NCI-H1436 treated with DMSO at 0.1 percent for 48 hours (cell line): ENCODE measurements around the gene PTPRK.

Source experiments
- DNase-seq: peaks from one replicate; lab custom pipeline; 2025; lab: John Stamatoyannopoulos, UW

Gene PTPRK

GRCh38 chr6:128069188-128069587, 451.2 kb downstream of the PTPRK start:
- no peak for DNase-seq

GRCh38 chr6:128068119-128068479, 452.3 kb downstream of the PTPRK start:
- no peak for DNase-seq

- DNase-seq = no peak
Measured at GRCh38 chr6:128067446-128068118, 452.8 kb downstream of the PTPRK start.

- DNase-seq = no peak
Measured at GRCh38 chr6:128065072-128065471, 455.3 kb downstream of the PTPRK start.

- DNase-seq = no peak
Measured at GRCh38 chr6:128064540-128064895, 455.9 kb downstream of the PTPRK start.

GRCh38 chr6:128063850-128064539, 456.4 kb downstream of the PTPRK start:
- no peak for DNase-seq

- DNase-seq = no peak
Measured at GRCh38 chr6:128062882-128063603, 457.4 kb downstream of the PTPRK start.

GRCh38 chr6:128057946-128058345, 462.5 kb downstream of the PTPRK start:
- DNase-seq = no peak

GRCh38 chr6:128057541-128057940, 462.9 kb downstream of the PTPRK start:
- DNase-seq = no peak

- DNase-seq = no peak
Measured at GRCh38 chr6:128053109-128053508, 467.3 kb downstream of the PTPRK start.

- no peak for DNase-seq
Measured at GRCh38 chr6:128047989-128048388, 472.4 kb downstream of the PTPRK start.

GRCh38 chr6:128046033-128046432, 474.4 kb downstream of the PTPRK start:
- no peak for DNase-seq

GRCh38 chr6:128039543-128039942, 480.9 kb downstream of the PTPRK start:
- DNase-seq = no peak

GRCh38 chr6:128036808-128037570, 483.4 kb downstream of the PTPRK start:
- DNase-seq = no peak

- no peak for DNase-seq
Measured at GRCh38 chr6:128033156-128033555, 487.2 kb downstream of the PTPRK start.

- no peak for DNase-seq
Measured at GRCh38 chr6:128032042-128032441, 488.4 kb downstream of the PTPRK start.

- DNase-seq = no peak
Measured at GRCh38 chr6:128029826-128030225, 490.6 kb downstream of the PTPRK start.

GRCh38 chr6:128028183-128028582, 492.2 kb downstream of the PTPRK start:
- no peak for DNase-seq

- DNase-seq = no peak
Measured at GRCh38 chr6:128025478-128025877, 494.9 kb downstream of the PTPRK start.

- DNase-seq = no peak
Measured at GRCh38 chr6:128024969-128025368, 495.4 kb downstream of the PTPRK start.

GRCh38 chr6:128024046-128024445, 496.4 kb downstream of the PTPRK start:
- DNase-seq = no peak

- DNase-seq = no peak
Measured at GRCh38 chr6:128018821-128019220, 501.6 kb downstream of the PTPRK start.

GRCh38 chr6:128017288-128017687, 503.1 kb downstream of the PTPRK start:
- DNase-seq = no peak
